Stimulated activated CD4-positive, alpha-beta T cell treated with anti-CD3 and anti-CD28 coated beads, Interleukin-1b, Interleukin-23, amount 100 ng/mL, for 4 hours (primary cell): ENCODE data around the gene DNAJB14.

ENCODE experiments used
- DNase-seq, 2 donors: peaks; one replicate each; pipeline ENCODE4 v3.0.0-alpha.2; 2020; ENCODE audit warnings: low read depth in 2 of 2

DNAJB14 gene

GRCh38 chr4:99868126-99868596, 78.3 kb downstream of the DNAJB14 start:
- no peak for DNase-seq

DNA sequence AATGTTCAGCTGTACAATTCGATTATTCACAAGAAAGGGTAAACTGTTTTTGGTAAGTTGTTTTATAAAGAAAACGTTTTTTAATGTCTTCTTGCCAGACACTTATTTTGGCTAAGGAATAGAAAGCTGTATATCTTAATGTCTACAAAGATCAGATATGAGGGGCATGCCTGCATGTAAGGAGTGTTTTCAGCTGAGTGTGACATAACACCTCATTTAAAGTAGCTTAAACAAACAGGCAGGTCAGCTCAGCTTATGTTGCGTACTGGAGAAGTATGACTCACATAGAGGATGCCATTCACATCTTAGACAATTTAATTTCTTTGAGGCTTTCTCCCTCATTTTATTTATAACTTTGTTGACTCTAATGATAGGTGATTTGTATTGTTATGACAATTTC, 82.6 kb downstream of the DNAJB14 start:
- no peak for DNase-seq

DNA sequence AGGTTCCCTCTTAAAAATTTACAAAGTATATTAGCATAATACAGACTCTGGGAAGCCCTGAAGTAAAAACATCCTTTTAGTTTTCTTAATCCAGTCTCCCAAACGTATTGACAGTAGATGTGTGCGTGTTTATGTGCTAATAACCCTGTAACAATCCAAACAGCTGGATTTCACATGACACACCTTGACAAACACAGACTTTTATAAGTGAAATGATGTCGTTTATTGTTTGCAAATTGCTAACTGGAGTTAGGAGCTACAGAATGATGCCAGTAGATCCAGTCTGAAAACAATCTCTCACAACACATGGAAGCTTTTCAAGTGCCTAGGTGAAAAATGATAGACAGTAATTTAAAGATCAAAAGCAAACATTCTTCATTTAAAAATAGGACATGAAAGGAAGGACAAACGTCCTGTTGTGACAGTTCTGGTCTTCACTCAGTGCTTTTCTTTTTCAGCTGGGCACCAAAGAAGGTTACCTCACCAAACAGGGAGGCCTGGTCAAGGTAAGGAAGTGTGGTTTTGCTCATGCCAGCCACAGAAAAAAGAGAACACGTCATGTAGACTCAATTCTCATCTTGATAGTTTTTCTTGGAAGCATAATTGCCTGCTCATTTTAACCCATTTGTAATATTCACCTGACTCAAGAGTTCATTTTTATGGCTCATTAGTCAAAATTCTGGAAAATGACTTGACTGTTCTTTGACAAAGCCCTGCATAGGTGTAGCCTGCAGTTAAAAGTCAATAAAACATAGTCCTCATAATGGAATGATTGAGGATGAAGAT, 85.1 kb downstream of the DNAJB14 start:
- DNase-seq, result no peak

DNA sequence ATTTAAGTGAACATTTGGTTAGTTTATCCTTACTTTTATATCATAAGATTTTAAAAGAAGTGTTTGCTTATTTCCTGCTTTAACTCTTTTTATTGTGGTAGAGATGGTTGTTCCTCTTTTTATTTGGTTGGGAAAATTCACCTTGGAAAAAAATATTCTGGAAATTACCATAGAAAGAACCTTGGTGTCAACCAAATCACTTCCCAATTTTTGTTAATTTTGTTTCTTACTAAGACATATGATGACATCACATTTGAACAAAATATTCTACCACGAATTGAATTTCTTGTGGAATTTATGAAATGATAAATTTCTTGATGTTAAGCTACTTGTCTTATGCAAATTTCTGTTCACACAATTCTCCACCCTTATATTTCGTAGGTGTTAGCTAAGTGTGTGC, 85.9 kb downstream of the DNAJB14 start:
- DNase-seq, result no peak

GRCh38 chr4:99859618-99860017, 86.8 kb downstream of the DNAJB14 start:
- no peak for DNase-seq

- DNase-seq, result no peak
Measured at GRCh38 chr4:99857307-99857706, 89.1 kb downstream of the DNAJB14 start.

DNA sequence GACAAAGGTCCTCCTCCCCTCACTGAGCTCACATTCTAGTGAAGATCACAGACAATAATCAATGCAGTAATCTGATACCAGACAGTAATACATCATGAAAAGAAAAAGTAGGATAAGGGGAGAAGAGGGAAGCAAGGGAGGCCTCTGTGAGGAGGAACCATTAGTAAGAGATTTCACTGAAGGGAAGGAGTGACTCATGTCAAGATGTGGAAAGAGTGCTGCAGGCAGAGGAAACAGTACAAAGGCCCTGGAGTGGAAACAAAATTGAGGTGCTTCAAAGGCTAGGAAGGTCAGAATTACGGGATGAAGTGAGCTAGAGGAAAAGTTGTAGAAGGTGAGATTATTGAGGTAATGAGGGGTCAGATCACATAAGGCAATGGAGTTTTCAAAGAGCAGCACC, 90.3 kb downstream of the DNAJB14 start:
- no peak for DNase-seq

- no peak for DNase-seq
Measured at GRCh38 chr4:99855678-99856077, 90.7 kb downstream of the DNAJB14 start.

- no peak for DNase-seq
Measured at GRCh38 chr4:99853999-99854398, 92.4 kb downstream of the DNAJB14 start.

DNA sequence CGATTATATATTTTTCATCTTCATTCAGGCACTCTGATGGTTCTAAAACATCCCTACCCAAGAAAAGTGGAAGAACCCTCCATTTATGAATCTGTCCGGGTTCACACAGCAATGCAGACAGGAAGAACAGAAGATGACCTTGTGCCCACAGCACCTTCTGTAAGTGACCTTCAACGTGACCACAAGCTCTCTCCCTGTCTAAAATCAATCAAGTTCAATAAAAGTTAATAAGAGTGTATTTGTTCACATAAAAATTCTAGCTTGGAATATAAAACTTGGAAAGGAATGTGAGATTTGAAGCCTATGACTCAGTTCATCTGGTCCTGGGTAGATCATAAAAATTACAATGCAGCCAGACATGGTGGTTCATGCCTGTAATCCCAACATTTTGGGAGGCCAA, 93.2 kb downstream of the DNAJB14 start:
- DNase-seq, result no peak

GRCh38 chr4:99852199-99852749, 94.1 kb downstream of the DNAJB14 start:
- no peak for DNase-seq

- DNase-seq, result no peak
Measured at GRCh38 chr4:99848591-99849001, 97.8 kb downstream of the DNAJB14 start.

- DNase-seq, result no peak
Measured at GRCh38 chr4:99847362-99847976, 98.9 kb downstream of the DNAJB14 start.

DNA sequence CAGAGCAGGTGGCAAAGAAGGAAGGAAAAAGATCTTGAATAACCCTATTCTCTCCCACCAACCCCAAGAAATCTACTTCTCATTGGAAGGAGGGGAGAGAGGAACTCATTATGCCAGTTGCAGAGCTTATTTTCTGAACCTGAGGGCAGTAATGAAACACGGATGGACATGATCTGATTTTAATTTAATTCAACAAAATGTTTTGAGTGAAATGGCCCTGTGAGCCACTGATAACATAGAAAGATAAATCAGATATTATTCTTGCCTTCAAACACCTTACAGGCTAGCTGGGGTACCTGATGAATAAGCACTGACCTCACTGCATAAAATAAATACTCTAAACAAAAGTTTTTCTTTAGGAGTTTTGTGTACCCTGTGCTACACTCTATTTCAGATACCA, 99.5 kb downstream of the DNAJB14 start:
- DNase-seq, result no peak
